LNCAP (cell line): ENCODE measurements around the gene ITGB7.

ENCODE experiments used
- CTCF ChIP-seq: fragments of 450-650 bp; IDR thresholded peaks from 2 replicates; pipeline ENCODE4 v1.5.1; 2017; ENCODE audit warnings: mild to moderate bottlenecking

The ITGB7 gene

GRCh38 chr12:53180931-53181645 is 26.0 kb downstream of the ITGB7 start:
- no peak for TF ChIP-seq CTCF

GRCh38 chr12:53180220-53180930 is 26.7 kb downstream of the ITGB7 start, which contains the start of the genes CSAD and ZNF740:
Gene CSAD (minus strand): TSS chr12:53180925. CDS start chr12:53173470, 7,455 bp downstream.
Gene ZNF740 (plus strand): TSS chr12:53180722. CDS start chr12:53181984, 1,262 bp downstream.
- no peak for TF ChIP-seq CTCF

- TF ChIP-seq CTCF: no peak
Observed at GRCh38 chr12:53179687-53180219, 27.3 kb downstream of the ITGB7 start.

GRCh38 chr12:53176750-53177149 is 30.3 kb downstream of the ITGB7 start:
- TF ChIP-seq CTCF: no peak

- TF ChIP-seq CTCF: peak; percentile 61; the same call in 1 of the 2 replicates
Observed at GRCh38 chr12:53174881-53175491, 32.1 kb downstream of the ITGB7 start.

GRCh38 chr12:53173085-53173715 is 33.9 kb downstream of the ITGB7 start:
- no peak for TF ChIP-seq CTCF

- TF ChIP-seq CTCF: no peak
Observed at GRCh38 chr12:53172352-53172751, 34.7 kb downstream of the ITGB7 start.
